ENCODE results near the gene AFF4. TPM values are rescaled to one million over a fixed set of nuclear protein-coding genes. Genes with fewer than 3 reads are reported as not detected.

Gene AFF4
- total and polyA plus RNA-seq, 2 experiments from 2014 or later, result 32.5 to 83.6 TPM

GRCh38 chr5:132825834-132826391 lies 137.5 kb downstream of the AFF4 start:
- TF ChIP-seq CTCF (IDR thresholded peaks at IDR 0.05; ENCODE audit: low read depth, low read length), result no peak
- no peak for DNase-seq (ENCODE audit: low read depth in 1 of 2, low spot score in 1 of 2)
- H3K27me3 ChIP-seq, result peaks cover 59% of the 10 kb centered on the region

More at GRCh38 chr5:132825834-132826391, 137.5 kb downstream of the AFF4 start:
- H3K36me3 ChIP-seq, result no peaks in the 10 kb centered on the region
- H3K27ac ChIP-seq, result no peak overlapping the region
- peaks cover 6% of the 10 kb centered on the region for H3K4me1 ChIP-seq (ENCODE audit: low read depth)
- no peak overlapping the region for H3K4me3 ChIP-seq
- H3K9me3 ChIP-seq (ENCODE audit: low read depth), result no peaks in the 10 kb centered on the region

Other genes starting within 250 kb of the AFF4 start
- gene KIF3A, start 226.1 kb downstream of the AFF4 start, total RNA-seq, result 4.8 and 5.4 TPM in 2 replicates
- 10.5 and 13.4 TPM in 2 replicates for gene KIF3A, start 226.1 kb downstream of the AFF4 start, polyA plus RNA-seq
- not detected in 2 replicates for gene CCNI2, start 216.2 kb downstream of the AFF4 start, total RNA-seq
- gene CCNI2, start 216.2 kb downstream of the AFF4 start, polyA plus RNA-seq, result 0.66 and 0.97 TPM in 2 replicates
- gene SEPTIN8, start 186.4 kb downstream of the AFF4 start, total RNA-seq, result 41.0 and 51.9 TPM in 2 replicates
- 18.6 and 24.4 TPM in 2 replicates for gene SEPTIN8, start 186.4 kb downstream of the AFF4 start, polyA plus RNA-seq
- gene SOWAHA, start 150.3 kb downstream of the AFF4 start, total RNA-seq, result 0.14 TPM in 1 of 2 replicates, not detected in the other
- gene SOWAHA, start 150.3 kb downstream of the AFF4 start, polyA plus RNA-seq, result not detected in 2 replicates
- gene SHROOM1, start 133.0 kb downstream of the AFF4 start, total RNA-seq, result 8.1 and 9.8 TPM in 2 replicates
- gene SHROOM1, start 133.0 kb downstream of the AFF4 start, polyA plus RNA-seq, result 13.3 TPM in 2 replicates
- gene GDF9, start 97.2 kb downstream of the AFF4 start, total RNA-seq, result 0.14 and 0.45 TPM in 2 replicates
- 1.8 TPM in 1 of 2 replicates, not detected in the other for gene GDF9, start 97.2 kb downstream of the AFF4 start, polyA plus RNA-seq
- 97.0 and 217 TPM in 2 replicates for gene UQCRQ, start 97.0 kb downstream of the AFF4 start, total RNA-seq
- 949 and 1,297 TPM in 2 replicates for gene UQCRQ, start 97.0 kb downstream of the AFF4 start, polyA plus RNA-seq
- 1.2 and 3.1 TPM in 2 replicates for gene LEAP2, start 90.0 kb downstream of the AFF4 start, total RNA-seq
- gene LEAP2, start 90.0 kb downstream of the AFF4 start, polyA plus RNA-seq, result 1.5 and 3.6 TPM in 2 replicates
- gene ZCCHC10, start 62.9 kb upstream of the AFF4 start, total RNA-seq, result 7.8 and 14.8 TPM in 2 replicates
- gene ZCCHC10, start 62.9 kb upstream of the AFF4 start, polyA plus RNA-seq, result 34.8 and 37.9 TPM in 2 replicates
- 79.7 and 84.7 TPM in 2 replicates for gene HSPA4, start 88.4 kb upstream of the AFF4 start, total RNA-seq
- gene HSPA4, start 88.4 kb upstream of the AFF4 start, polyA plus RNA-seq, result 57.1 and 75.1 TPM in 2 replicates

All from cardiac muscle cell (in vitro differentiated cells and primary cell).